Hypothalamus (tissue), 51 donors: ENCODE measurements around the gene RGCC.
"Not testable (repeated sequence)": the region's sequence is repeated elsewhere in the genome, so short reads cannot be mapped to it uniquely, and the experiment has no call there.

Source experiments
- DNase-seq, 51 donors: peaks; one replicate each; lab custom pipeline; 2025; lab: John Stamatoyannopoulos, UW

Gene RGCC, protein sequence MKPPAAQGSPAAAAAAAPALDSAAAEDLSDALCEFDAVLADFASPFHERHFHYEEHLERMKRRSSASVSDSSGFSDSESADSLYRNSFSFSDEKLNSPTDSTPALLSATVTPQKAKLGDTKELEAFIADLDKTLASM

GRCh38 chr13:41456768-41457588 is at the start of gene RGCC:
Gene RGCC, plus strand, starts transcription at chr13:41457550. Its CDS starts 158 bp downstream, at chr13:41457708.
- peak in 48 of 51 donors; percentile 15 to 89 (median 72) for DNase-seq

- no peak for DNase-seq
Measured at GRCh38 chr13:41408121-41408520, 49.2 kb upstream of the RGCC start.

GRCh38 chr13:41408746-41409145 is 48.6 kb upstream of the RGCC start:
- DNase-seq = no peak

- no peak for DNase-seq
Measured at GRCh38 chr13:41409611-41410010, 47.7 kb upstream of the RGCC start.

DNA sequence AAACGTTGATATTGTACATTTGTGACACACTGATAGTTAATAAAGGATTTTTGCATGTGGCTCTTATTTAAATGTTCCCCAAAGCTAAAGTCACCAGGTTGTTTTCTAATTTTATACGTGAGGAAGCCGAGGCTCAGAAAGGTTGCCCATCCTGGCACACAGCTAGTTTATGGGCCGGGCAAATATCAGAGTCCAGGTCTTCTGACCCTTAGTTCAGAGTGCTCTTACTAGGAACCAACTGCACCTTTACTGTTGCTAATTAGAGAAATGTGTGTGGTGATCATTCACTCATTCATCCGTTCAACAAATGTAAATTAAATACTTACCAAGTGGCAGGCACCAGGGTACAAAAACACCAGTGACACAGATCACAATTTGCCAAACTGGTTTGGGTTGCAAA is 46.3 kb upstream of the RGCC start:
- DNase-seq = no peak

DNA sequence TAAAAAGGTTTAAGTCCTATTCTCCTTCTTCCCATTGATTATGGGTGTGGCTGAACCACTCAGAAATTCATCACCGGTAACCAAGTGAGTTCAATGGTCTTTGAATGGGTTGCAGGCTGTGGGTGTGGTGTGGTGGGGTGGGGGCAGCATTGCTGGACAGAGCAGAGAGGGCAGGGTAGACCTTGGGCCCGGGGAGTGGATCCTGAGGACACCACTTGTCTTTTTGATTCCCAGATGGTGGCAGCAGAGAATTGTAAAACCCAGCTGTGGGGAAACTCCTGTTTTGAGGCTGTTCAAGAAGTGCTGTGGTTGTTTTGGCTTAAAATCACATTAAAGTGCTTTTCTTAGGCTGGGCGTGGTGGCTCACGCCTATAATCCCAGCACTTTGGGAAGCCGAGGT is 45.8 kb upstream of the RGCC start:
- DNase-seq = peak in 19 of 51 donors; percentile 0 to 37 (median 10)

GRCh38 chr13:41413872-41414271 is 43.5 kb upstream of the RGCC start:
- no peak for DNase-seq

GRCh38 chr13:41416276-41416675 is 41.1 kb upstream of the RGCC start:
- no peak for DNase-seq

GRCh38 chr13:41418027-41418426 is 39.3 kb upstream of the RGCC start:
- no peak for DNase-seq

DNA sequence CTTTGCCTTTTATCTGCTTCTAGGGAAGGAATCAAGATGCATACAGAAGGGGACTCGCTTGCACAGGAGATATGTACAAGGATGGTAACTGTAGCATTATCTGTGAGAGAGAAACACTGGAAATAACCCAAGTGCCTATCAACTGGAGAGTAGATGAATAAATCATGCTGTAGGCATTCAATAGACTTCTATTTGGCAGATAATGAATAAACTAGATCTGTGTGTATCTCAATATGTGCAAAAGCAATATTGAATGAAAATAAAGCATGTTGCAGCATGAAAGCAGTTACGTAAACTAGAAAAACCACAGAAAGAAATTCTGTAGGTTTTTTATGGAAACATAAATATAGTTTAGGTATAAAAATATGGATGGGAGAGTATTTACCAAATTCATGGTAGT is 38.6 kb upstream of the RGCC start:
- no peak for DNase-seq

DNA sequence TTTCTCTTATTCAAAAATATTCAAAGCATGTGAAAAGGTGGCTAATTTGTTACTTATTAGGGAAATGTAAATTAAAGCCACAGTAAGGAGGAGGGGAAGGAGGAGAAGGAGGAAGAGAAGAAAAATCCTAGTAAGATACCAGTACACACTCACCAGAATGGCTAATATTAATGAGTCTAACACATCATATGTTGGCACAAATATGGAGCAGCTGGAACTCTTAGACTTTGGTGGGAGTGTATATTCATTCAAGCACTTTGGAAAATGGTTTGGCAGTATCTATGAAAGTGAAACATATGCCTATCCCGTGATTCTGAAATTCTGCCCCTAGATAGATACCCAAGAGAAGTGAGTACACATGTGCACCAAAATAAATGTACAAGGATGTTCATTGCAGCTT is 38.1 kb upstream of the RGCC start:
- DNase-seq = no peak

DNA sequence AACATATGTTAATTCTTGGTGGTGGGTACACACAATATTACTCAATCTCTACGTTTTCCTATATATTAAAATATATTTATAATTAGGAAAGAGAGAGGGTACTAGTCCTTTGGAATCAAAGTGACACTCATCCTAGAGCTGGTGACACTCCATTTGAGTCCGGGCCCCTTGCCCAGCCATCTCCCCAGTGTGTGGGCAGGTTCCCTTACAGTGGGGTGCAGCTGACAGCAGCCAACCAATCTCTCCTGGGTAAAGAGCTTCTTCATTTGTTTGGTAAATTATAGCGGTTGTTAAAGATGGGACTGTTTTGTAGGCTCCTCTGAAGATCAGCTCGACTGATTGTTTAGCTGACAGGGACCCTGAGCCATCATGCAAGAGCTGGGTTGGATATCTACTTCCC is 37.2 kb upstream of the RGCC start:
- DNase-seq = no peak

DNA sequence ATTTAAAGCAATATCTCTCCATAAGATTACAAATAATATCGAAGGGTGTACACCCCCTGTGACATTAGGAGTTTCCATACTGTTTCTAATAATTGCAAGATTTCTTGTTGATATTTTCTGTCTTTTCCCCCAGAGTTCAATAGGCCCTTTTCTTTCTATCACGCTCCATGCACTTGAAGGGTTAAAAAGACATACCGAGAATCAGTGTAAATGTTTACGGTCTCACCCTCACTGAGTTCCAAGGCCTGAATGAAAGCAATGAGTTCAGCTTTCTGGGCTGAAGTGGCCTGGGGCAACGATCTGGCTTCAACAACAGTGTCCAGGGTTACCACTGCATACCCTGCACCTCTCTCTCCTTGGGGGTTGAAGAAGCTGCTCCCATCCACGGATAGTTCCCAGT is 36.0 kb upstream of the RGCC start:
- DNase-seq = not testable (repeated sequence)

DNA sequence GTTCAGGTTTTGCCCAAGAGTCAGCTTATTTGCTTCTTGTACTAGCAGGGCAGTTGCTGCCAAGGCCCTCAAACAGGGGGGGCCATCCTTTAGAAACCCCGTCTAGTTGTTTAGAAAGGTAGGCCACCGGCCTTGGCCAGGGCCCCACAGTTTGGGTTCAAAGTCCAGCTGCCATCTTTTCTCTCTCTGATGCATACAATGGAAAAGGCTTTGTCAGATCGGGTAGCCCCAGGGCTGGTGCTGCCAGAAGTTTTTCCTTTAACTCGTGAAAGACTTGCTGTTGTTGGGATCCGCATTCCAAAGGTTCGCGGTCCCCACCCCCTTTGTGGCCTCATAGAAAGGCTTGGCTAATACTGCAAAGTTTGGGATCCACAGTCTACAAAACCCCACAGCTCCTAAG is 35.4 kb upstream of the RGCC start:
- DNase-seq = not testable (repeated sequence)

DNA sequence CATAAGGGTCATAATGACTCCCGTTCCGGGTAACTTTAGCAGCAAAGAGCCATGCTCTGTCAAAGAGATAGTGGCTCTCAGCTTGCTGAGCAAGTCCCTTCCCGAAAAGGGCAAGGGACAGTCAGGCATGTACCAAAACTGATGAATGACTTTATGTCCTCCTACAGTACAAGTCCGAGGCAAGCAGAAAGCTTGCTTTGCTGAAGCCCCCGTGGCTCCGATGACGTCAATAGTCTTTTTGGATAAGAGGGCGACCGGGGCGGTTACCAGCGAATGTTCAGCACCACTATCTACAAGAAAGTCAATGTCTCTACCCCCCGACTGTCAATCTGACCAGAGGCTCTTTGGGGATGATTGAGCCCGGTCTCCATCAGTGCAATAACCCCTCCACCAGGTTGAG is 34.1 kb upstream of the RGCC start:
- DNase-seq = not testable (repeated sequence)

DNA sequence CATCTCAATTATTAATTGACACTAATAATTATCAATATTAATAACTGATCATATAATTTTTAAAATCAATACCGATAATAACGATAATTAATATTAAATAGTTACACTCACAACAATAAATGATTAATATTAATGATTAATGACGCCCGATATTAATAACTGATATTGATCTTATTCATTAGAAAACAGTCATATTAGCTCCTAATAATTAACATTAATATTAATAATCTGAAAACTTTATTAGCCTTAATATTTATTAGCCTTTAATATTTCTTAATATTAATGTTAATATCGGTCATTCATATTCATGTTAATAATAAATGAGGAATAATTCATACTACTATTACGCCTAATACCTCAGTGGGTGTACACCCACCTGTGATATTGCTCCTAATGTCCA is 32.7 kb upstream of the RGCC start:
- DNase-seq = not testable (repeated sequence)

DNA sequence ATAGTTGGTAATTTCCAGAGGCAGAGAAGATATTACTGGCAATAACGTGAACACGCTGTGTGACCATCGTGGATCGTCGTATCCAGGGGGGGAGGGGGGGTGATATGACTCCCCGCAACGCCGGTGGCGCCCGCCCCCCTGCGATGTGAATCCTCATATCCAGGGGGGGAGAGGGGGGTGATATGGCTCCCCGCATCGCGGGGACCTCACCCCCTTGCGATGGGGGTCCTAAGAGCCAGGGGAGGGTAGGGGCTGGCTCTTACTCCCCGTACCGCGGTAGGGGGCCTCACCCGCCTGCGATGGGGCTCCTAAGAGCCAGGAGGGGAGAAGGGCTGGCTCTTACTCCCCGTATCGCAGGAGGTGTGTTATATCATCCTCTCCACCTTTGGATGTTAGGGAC is 31.3 kb upstream of the RGCC start:
- no peak for DNase-seq

DNA sequence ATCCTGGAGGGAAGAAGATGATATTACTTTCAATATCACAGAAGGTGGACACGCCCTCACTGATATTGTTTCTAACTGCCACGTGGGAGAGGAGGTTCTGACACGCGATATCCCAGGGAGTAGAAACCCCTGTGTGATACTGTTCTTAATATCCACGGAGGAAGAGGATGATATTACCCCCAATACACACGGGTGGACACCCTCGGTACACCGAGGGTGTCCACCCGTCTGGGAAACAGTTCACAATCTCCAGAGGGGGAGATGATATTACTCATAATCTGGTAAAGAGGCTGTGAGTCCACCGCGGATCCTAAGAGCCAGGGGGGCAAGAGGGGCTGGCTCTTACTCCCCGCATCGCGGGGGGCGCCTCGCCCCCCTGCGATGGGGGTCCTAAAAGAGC is 29.7 kb upstream of the RGCC start:
- DNase-seq = no peak

DNA sequence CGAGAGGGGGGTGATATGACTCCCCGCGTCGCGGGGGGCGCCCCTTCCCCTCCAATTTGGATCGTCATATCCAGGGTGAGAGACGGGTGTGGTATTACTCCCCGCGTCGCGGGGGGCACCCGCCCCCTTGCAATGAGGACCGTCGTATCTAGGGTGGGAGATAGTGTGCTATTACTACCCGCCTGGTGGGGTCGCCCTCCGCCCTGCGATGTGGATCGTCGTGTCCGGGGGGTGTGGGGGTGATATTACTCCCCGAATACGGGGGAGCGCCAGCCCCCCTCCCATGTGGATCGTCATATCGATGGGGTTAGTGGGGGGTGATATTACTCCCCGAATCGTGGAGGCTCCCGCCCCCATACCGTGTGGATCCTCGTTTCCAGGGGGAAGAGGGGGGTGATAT is 29.2 kb upstream of the RGCC start:
- DNase-seq = peak in 26 of 51 donors; percentile 1 to 65 (median 20)

- DNase-seq = not testable (repeated sequence)
Measured at GRCh38 chr13:41434030-41434429, 23.3 kb upstream of the RGCC start.

- no peak for DNase-seq
Measured at GRCh38 chr13:41434831-41435520, 22.4 kb upstream of the RGCC start.

GRCh38 chr13:41443969-41444368 is 13.4 kb upstream of the RGCC start:
- no peak for DNase-seq
